CD4-positive, alpha-beta T cell (primary cell): ENCODE measurements around the gene GJB3. TPM values are rescaled to one million over a fixed set of nuclear protein-coding genes. Genes with fewer than 3 reads are reported as not detected.

Experiments used
- ATAC-seq: fragments of 200-7000 bp; cut with Tn5 transposase; one replicate; pipeline ENCODE4 v1.10.0; 2022; ENCODE audit warnings: mild to moderate bottlenecking; ENCODE audit not compliant: poor library complexity
- CTCF ChIA-PET: fragments of 350-600 bp; sonication (Branson Sonifier 250); formaldehyde crosslinking; loops from one replicate; lab custom pipeline; 2021; ENCODE audit warnings: antibody characterized with exemption, inconsistent platforms; lab: Charles Lee
- POLR2A ChIA-PET: fragments of 350-600 bp; sonication (Branson Sonifier 250); formaldehyde crosslinking; loops from one replicate; lab custom pipeline; 2021; ENCODE audit warnings: antibody characterized with exemption, inconsistent platforms; lab: Charles Lee
- DNase-seq, 14 experiments: peaks; one replicate each; pipeline ENCODE4 v3.0.0-alpha.2; 2013 to 2020; ENCODE audit warnings: mixed read lengths in 2 of 14
- H3K27ac ChIP-seq, 2 donors: one replicate each; pipeline versions ENCODE4 v1.5.1 to v1.7.0; 2013; ENCODE audit warnings: low read length in 2 of 2, low read depth in 1 of 2, mild to moderate bottlenecking in 1 of 2
- H3K27me3 ChIP-seq, 2 experiments: 1 replicate in 1 of 2; 2 replicates in 1 of 2; pipeline versions ENCODE4 v1.6.1 to v1.7.0; 2013; ENCODE audit warnings: low read length in 2 of 2, control low read depth in 1 of 2, mild to moderate bottlenecking in 1 of 2, moderate library complexity in 1 of 2; ENCODE audit not compliant: insufficient read depth in 2 of 2, control insufficient read depth in 1 of 2
- H3K36me3 ChIP-seq: one replicate; pipeline ENCODE4 v1.6.1; 2013; ENCODE audit warnings: low read length, control low read depth; ENCODE audit not compliant: insufficient read depth
- H3K4me1 ChIP-seq: one replicate; pipeline ENCODE4 v1.6.1; 2013; ENCODE audit warnings: low read length, control low read depth; ENCODE audit not compliant: insufficient read depth
- H3K4me3 ChIP-seq: one replicate; pipeline ENCODE4 v1.5.1; 2013; ENCODE audit warnings: mild to moderate bottlenecking, low read length, moderate library complexity
- H3K9me3 ChIP-seq, 2 experiments: 1 replicate in 1 of 2; 2 replicates in 1 of 2; pipeline versions ENCODE4 v1.6.1 to v1.7.0; 2013; ENCODE audit warnings: low read length in 2 of 2, mild to moderate bottlenecking in 2 of 2, control low read depth in 1 of 2, moderate library complexity in 1 of 2; ENCODE audit not compliant: control insufficient read depth in 1 of 2, insufficient read depth in 1 of 2
- H3K27ac Mint-ChIP-seq: one replicate; pipeline ENCODE4 v1.8.0; 2020; ENCODE audit warnings: mixed read lengths
- H3K27me3 Mint-ChIP-seq: one replicate; pipeline ENCODE4 v1.8.0; 2021; ENCODE audit warnings: mixed read lengths
- H3K36me3 Mint-ChIP-seq: one replicate; pipeline ENCODE4 v1.8.0; 2021; ENCODE audit warnings: low read depth, mixed read lengths
- H3K4me1 Mint-ChIP-seq: one replicate; pipeline ENCODE4 v1.8.0; 2021; ENCODE audit warnings: low read depth, mixed read lengths
- H3K4me3 Mint-ChIP-seq: one replicate; pipeline ENCODE4 v1.8.0; 2020; ENCODE audit warnings: mild to moderate bottlenecking, mixed read lengths
- H3K9me3 Mint-ChIP-seq: one replicate; pipeline ENCODE4 v1.8.0; 2020; ENCODE audit warnings: mixed read lengths
- CTCF ChIP-seq: fragments of 200-600 bp; IDR thresholded peaks from one replicate; pipeline ENCODE4 v1.8.0; 2022; ENCODE audit warnings: antibody characterized with exemption, mild to moderate bottlenecking
- intact Hi-C, 2 experiments: fragments of 100-400 bp; cut with DNase I in 1 of 2; cut with micrococcal nuclease in 1 of 2; formaldehyde crosslinking; loops; one replicate each; pipeline versions ENCODE4 v1.15.1 to v1.9.0; 2023 to 2025; cut with DNase I, micrococcal nuclease
- total RNA-seq, 174 experiments: library from RNA in 2 of 174; stranded (reverse) in 2 of 174; gene quantifications; one replicate each; pipeline ENCODE4 v1.2.3 and lab custom pipeline; 2021 to 2026

GJB3 gene
- total RNA-seq, 2 experiments from 2014 or later, result not detected

DNA sequence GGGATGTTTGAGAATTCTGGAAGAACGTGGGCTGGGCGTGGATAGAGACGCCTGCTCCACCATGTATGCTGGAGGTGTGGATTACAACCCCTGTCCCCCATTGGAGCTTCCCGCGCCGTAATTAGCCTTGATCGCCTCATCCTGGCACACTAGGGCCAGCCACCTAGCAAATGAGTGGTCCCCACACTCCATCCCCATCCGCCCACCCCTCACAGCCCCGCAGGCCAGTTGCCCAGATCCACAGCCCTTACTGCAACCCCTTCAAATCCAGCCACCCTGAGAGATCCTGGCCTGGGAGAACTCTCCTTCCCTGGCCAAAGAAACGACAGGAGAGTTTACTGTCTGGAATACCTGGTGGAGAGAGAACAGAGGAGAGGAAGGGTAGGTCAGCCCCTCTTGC, 11.4 kb downstream of the GJB3 start:
- intact Hi-C loops, result no loop called here
- H3K36me3 Mint-ChIP-seq, result no peaks in the 10 kb centered on the region
- H3K4me3 Mint-ChIP-seq, result no peak overlapping the region
- ChIA-PET CTCF (no interaction called here), POLR2A (no interaction called here)
- no peak for TF ChIP-seq CTCF
- ATAC-seq (no peak), DNase-seq (no peak)
- peaks cover 15 to 22% of the 10 kb centered on the region in 2 experiments for H3K27me3 ChIP-seq
- H3K9me3 ChIP-seq, result no peaks in the 10 kb centered on the region
- peaks cover 35% of the 10 kb centered on the region for H3K27me3 Mint-ChIP-seq
- no peak overlapping the region for H3K27ac ChIP-seq
- no peak overlapping the region for H3K27ac Mint-ChIP-seq
- peaks cover 4% of the 10 kb centered on the region for H3K4me1 Mint-ChIP-seq
- no peaks in the 10 kb centered on the region for H3K9me3 Mint-ChIP-seq
- H3K36me3 ChIP-seq, result no peaks in the 10 kb centered on the region
- H3K4me1 ChIP-seq, result peaks cover 8% of the 10 kb centered on the region
- no peak overlapping the region for H3K4me3 ChIP-seq

DNA sequence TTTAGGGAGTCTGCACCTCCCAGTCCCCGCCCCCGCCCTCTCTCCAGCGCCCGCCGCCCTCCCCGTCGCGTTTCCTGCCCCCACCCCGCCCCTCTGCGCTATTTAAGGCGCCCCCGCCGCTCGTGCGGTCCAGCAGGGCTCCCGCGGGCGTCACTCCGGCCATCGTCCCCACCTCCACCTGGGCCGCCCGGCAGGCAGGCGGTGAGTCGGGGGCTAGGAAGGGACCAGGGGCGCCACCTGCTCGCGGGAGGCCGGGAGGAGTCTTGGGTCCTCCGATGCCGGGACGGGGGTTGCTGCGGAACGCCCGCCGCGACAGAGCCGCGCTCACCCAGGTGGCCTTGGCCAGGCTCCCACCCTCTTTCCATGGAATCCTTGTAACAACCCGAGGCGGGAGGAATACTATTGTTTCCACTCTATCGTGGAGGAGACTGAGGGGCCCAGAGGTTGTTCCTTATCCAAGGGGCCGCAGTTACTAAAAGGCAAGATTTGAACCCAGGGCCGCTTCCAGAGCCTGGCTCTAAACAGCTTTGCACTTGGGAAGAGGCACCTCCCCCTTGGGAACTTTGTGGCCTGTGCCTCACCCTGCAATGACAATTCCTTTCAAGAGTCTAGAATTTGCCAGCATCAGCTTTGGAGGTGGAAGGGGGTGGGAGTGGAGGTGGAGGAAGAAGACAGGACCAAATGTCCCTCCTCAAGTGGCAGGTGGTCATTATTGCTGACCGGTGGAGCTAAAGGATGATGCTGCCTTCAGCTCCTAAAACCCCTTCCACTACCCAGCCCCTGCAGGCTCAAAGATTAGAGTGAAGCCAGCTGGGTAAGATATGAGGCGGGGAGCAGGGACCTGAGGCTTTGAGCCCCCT, 12.1 kb downstream of the GJB3 start, which contains the start of gene GJA4:
Gene GJA4 (plus strand): TSS at position 132 of the 860 bp plus-strand sequence. CDS start 1,215 bp downstream, outside the sequence.
- H3K9me3 Mint-ChIP-seq, result no peaks in the 10 kb centered on the region
- intact Hi-C loops, result no loop called here
- TF ChIP-seq CTCF, result no peak
- H3K27ac Mint-ChIP-seq, result no peak within 1 kb of the TSS
- no peaks in the 10 kb centered on the region for H3K36me3 Mint-ChIP-seq
- H3K4me3 ChIP-seq, result no peak within 1 kb of the TSS
- peaks cover 8% of the 10 kb centered on the region for H3K4me1 ChIP-seq
- H3K36me3 ChIP-seq, result no peaks in the 10 kb centered on the region
- H3K4me3 Mint-ChIP-seq, result no peak within 1 kb of the TSS
- H3K27me3 Mint-ChIP-seq, result peaks cover 28% of the 10 kb centered on the region
- H3K27ac ChIP-seq, result no peak within 1 kb of the TSS
- DNase-seq (peak in 1 of 14 experiments; percentile 12), ATAC-seq (no peak)
- peaks cover 4% of the 10 kb centered on the region for H3K4me1 Mint-ChIP-seq
- peaks cover 15 to 22% of the 10 kb centered on the region in 2 experiments for H3K27me3 ChIP-seq
- ChIA-PET CTCF (no interaction called here), POLR2A (no interaction called here)
- H3K9me3 ChIP-seq, result no peaks in the 10 kb centered on the region

DNA sequence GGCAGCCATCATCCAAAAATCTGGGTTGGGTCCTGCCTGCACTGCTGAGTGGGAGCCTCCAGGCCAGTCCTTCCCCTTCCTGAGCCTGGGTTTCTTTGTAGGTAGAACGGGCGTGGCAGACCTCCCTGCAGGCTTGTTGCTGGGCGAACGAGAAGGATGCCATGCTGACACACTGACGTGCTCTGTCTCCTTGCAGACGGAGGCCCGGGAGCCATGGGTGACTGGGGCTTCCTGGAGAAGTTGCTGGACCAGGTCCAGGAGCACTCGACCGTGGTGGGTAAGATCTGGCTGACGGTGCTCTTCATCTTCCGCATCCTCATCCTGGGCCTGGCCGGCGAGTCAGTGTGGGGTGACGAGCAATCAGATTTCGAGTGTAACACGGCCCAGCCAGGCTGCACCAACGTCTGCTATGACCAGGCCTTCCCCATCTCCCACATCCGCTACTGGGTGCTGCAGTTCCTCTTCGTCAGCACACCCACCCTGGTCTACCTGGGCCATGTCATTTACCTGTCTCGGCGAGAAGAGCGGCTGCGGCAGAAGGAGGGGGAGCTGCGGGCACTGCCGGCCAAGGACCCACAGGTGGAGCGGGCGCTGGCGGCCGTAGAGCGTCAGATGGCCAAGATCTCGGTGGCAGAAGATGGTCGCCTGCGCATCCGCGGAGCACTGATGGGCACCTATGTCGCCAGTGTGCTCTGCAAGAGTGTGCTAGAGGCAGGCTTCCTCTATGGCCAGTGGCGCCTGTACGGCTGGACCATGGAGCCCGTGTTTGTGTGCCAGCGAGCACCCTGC, 13.2 kb downstream of the GJB3 start:
- no peak for TF ChIP-seq CTCF
- ChIA-PET POLR2A (no interaction called here), CTCF (no interaction called here)
- Mint-ChIP-seq H3K27ac (no peak overlapping the region), H3K27me3 (peaks cover 26% of the 10 kb centered on the region), H3K4me1 (peaks cover 4% of the 10 kb centered on the region), H3K9me3 (no peaks in the 10 kb centered on the region), H3K36me3 (no peaks in the 10 kb centered on the region), H3K4me3 (no peak overlapping the region)
- intact Hi-C loops, result no loop called here
- H3K9me3 ChIP-seq, result no peaks in the 10 kb centered on the region
- DNase-seq (no peak), ATAC-seq (no peak)
- peaks cover 15 to 22% of the 10 kb centered on the region in 2 experiments for H3K27me3 ChIP-seq
- H3K36me3 ChIP-seq, result no peaks in the 10 kb centered on the region
- H3K4me3 ChIP-seq, result no peak overlapping the region
- no peak overlapping the region for H3K27ac ChIP-seq
- peaks cover 8% of the 10 kb centered on the region for H3K4me1 ChIP-seq
